Activated naive CD4-positive, alpha-beta T cell treated with anti-CD3 and anti-CD28 coated beads, Interleukin-2, amount 50 U/mL, for 24 hours (primary cell): ENCODE results near the gene ZNF658.
"Not testable (repeated sequence)": the region's sequence is repeated elsewhere in the genome, so short reads cannot be mapped to it uniquely, and the experiment has no call there.

Experiments
- H3K27ac Mint-ChIP-seq: one replicate; pipeline ENCODE4 v1.8.0; 2021; ENCODE audit warnings: mild to moderate bottlenecking, mixed read lengths
- H3K27me3 Mint-ChIP-seq: one replicate; pipeline ENCODE4 v1.8.0; 2021; ENCODE audit warnings: mixed read lengths
- H3K36me3 Mint-ChIP-seq: one replicate; pipeline ENCODE4 v1.8.0; 2021; ENCODE audit warnings: mixed read lengths
- H3K4me1 Mint-ChIP-seq: one replicate; pipeline ENCODE4 v1.8.0; 2021; ENCODE audit warnings: mixed read lengths
- H3K4me3 Mint-ChIP-seq: one replicate; pipeline ENCODE4 v1.8.0; 2021; ENCODE audit warnings: mild to moderate bottlenecking, mixed read lengths
- H3K9me3 Mint-ChIP-seq: one replicate; pipeline ENCODE4 v1.8.0; 2021; ENCODE audit warnings: mixed read lengths

Gene ZNF658

GRCh38 chr9:66900490-66901131, at the start of gene ZNF658:
ZNF658 (plus strand) TSS chr9:66900725; CDS start chr9:66903562, 2,837 bp downstream.
- not testable (repeated sequence) for H3K27me3 Mint-ChIP-seq, H3K36me3 Mint-ChIP-seq, H3K9me3 Mint-ChIP-seq
- Mint-ChIP-seq H3K4me1 (peaks cover 12% of the 10 kb centered on the region), H3K4me3 (peak within 1 kb of the TSS; percentile 92), H3K27ac (peak within 1 kb of the TSS; percentile 86)

- H3K27me3 Mint-ChIP-seq, H3K4me3 Mint-ChIP-seq, H3K9me3 Mint-ChIP-seq, H3K4me1 Mint-ChIP-seq, H3K36me3 Mint-ChIP-seq, H3K27ac Mint-ChIP-seq: not testable (repeated sequence)
These were observed 38.8 kb upstream of the ZNF658 start for GRCh38 chr9:66861732-66862131.

GRCh38 chr9:66868660-66869059, 31.9 kb upstream of the ZNF658 start:
- H3K27ac Mint-ChIP-seq, H3K36me3 Mint-ChIP-seq, H3K4me3 Mint-ChIP-seq, H3K4me1 Mint-ChIP-seq, H3K27me3 Mint-ChIP-seq, H3K9me3 Mint-ChIP-seq: not testable (repeated sequence)

DNA sequence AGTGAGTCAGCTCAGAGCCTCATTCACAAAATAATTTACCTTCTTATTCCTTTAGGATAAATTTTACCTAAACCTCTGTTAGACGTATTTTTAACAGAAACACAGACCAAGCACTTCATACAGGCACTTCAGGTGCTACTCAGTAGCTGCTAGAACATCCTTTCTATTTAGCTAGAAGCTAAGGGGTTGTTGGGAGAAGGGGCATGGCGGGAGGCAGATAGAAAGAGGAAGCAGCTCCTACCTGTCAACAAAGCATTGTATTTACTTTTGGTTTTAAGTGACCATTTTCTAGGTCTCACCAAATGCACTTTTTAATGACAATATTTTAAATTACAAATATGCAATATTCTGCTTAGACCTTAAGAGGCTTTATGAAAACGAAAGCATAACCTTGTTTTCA, 19.9 kb upstream of the ZNF658 start:
- H3K27ac Mint-ChIP-seq, H3K36me3 Mint-ChIP-seq, H3K4me1 Mint-ChIP-seq, H3K9me3 Mint-ChIP-seq, H3K27me3 Mint-ChIP-seq, H3K4me3 Mint-ChIP-seq: not testable (repeated sequence)

DNA sequence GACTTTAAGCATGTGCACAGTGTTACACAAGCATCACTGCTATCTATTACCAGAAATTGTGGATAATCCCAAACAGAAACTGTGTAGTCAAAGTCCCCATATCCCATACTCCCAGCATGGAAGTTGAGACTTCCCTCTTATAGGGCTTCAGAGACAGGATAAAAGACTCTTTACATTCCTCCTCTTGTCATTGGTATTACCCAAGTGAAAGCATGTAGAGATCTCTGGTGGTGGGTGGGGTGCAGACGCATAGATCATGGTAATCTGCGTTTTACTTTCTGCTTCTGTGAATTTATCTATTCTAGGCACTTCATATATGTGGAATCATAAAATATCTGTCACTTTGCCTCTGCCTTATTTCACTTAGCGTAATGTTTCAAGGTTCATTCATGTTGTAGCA, 18.7 kb upstream of the ZNF658 start:
- H3K4me3 Mint-ChIP-seq, H3K27me3 Mint-ChIP-seq, H3K4me1 Mint-ChIP-seq, H3K36me3 Mint-ChIP-seq, H3K9me3 Mint-ChIP-seq, H3K27ac Mint-ChIP-seq: not testable (repeated sequence)

GRCh38 chr9:66890334-66890733, 10.2 kb upstream of the ZNF658 start:
- not testable (repeated sequence) for H3K27ac Mint-ChIP-seq, H3K27me3 Mint-ChIP-seq, H3K36me3 Mint-ChIP-seq, H3K9me3 Mint-ChIP-seq, H3K4me1 Mint-ChIP-seq, H3K4me3 Mint-ChIP-seq

- H3K4me1 Mint-ChIP-seq: peaks cover 12% of the 10 kb centered on the region
- not testable (repeated sequence) for H3K27ac Mint-ChIP-seq, H3K27me3 Mint-ChIP-seq, H3K36me3 Mint-ChIP-seq, H3K9me3 Mint-ChIP-seq
- peak overlapping the region; percentile 76 for H3K4me3 Mint-ChIP-seq
These were observed 616 bp downstream of the ZNF658 start for GRCh38 chr9:66901141-66901540.

GRCh38 chr9:66909560-66909959, 9.0 kb downstream of the ZNF658 start:
- not testable (repeated sequence) for H3K27me3 Mint-ChIP-seq, H3K4me1 Mint-ChIP-seq, H3K4me3 Mint-ChIP-seq, H3K9me3 Mint-ChIP-seq, H3K27ac Mint-ChIP-seq, H3K36me3 Mint-ChIP-seq

GRCh38 chr9:66920072-66920471, 19.5 kb downstream of the ZNF658 start:
- not testable (repeated sequence) for H3K4me3 Mint-ChIP-seq, H3K27me3 Mint-ChIP-seq, H3K27ac Mint-ChIP-seq, H3K9me3 Mint-ChIP-seq, H3K36me3 Mint-ChIP-seq, H3K4me1 Mint-ChIP-seq

- H3K27me3 Mint-ChIP-seq: not testable (repeated sequence)
These were observed 35.8 kb downstream of the ZNF658 start for GRCh38 chr9:66936194-66936870.

DNA sequence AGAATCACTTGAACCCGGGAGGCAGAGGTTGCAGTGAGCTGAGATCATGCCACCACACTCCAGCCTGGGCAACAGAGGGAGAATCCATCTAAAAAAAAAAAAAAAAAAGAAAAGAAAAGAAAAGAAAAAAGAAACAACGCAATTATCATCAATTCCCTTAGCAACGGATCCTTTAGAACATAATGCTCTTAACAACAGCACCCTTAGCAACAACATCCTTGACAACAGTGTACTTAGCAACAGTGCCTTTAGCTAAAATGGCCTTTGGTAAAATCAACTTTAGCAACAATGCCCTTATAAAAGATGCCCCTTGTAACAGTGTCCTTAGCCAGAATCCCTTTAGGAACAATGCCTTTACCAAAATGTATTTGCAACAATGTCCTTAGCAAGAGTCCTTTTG, 37.1 kb downstream of the ZNF658 start:
- not testable (repeated sequence) for H3K27ac Mint-ChIP-seq, H3K27me3 Mint-ChIP-seq, H3K36me3 Mint-ChIP-seq, H3K4me1 Mint-ChIP-seq, H3K4me3 Mint-ChIP-seq, H3K9me3 Mint-ChIP-seq

More at GRCh38 chr9:66936194-66936870, 35.8 kb downstream of the ZNF658 start:
- H3K4me3 Mint-ChIP-seq, H3K36me3 Mint-ChIP-seq, H3K4me1 Mint-ChIP-seq, H3K9me3 Mint-ChIP-seq, H3K27ac Mint-ChIP-seq: not testable (repeated sequence)

- not testable (repeated sequence) for H3K27ac Mint-ChIP-seq
These were observed 37.8 kb downstream of the ZNF658 start for GRCh38 chr9:66938322-66938721.

DNA sequence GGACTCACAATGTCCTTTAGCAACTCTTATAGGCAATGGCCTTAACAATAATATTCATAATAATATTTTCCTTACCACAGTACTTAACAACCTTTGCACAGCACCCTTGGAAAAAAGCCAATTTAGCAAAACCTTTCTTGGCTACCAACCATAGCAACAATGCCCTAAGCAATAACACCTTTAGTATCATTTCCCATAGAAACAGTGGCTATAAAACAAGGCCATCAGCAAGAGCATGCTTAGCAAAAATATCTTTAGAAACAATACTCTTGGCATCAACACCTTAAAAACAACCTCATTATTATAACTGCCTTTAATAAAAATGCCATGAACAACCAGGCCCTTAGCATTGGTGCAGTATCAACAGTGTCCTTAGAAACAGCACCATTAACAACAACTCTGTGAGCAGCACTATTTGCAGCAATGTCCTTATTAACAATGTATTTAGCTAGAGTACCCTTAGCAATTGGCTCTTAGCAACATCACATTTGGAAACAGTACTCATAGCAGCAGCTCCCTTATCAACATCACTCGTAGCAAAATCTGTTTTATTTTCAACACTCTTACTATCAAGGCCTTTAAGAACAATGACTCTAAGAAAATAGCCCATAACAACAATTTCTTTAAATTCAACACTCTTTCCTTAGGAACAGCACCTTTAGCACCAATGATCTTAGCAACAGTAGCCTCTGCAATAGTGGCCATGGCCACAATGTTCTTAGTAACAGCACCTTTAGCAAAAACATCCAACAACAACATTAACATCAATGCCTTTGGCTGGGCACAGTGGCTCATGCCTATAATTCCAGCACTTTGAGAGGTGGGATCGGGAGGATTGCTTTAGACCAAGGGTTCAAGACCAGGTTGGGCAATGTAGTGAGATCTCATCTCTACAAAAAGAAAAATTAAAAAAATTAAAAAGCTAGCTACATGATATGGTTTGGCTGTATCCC, 39.6 kb downstream of the ZNF658 start:
- not testable (repeated sequence) for H3K27ac Mint-ChIP-seq, H3K27me3 Mint-ChIP-seq, H3K9me3 Mint-ChIP-seq, H3K4me1 Mint-ChIP-seq, H3K36me3 Mint-ChIP-seq, H3K4me3 Mint-ChIP-seq

More at GRCh38 chr9:66938322-66938721, 37.8 kb downstream of the ZNF658 start:
- H3K9me3 Mint-ChIP-seq, H3K27me3 Mint-ChIP-seq, H3K4me3 Mint-ChIP-seq, H3K36me3 Mint-ChIP-seq, H3K4me1 Mint-ChIP-seq: not testable (repeated sequence)

GRCh38 chr9:66942400-66943155, 42.1 kb downstream of the ZNF658 start:
- not testable (repeated sequence) for H3K36me3 Mint-ChIP-seq, H3K9me3 Mint-ChIP-seq, H3K4me3 Mint-ChIP-seq, H3K27me3 Mint-ChIP-seq, H3K4me1 Mint-ChIP-seq, H3K27ac Mint-ChIP-seq

GRCh38 chr9:66952576-66952975, 52.1 kb downstream of the ZNF658 start:
- H3K27ac Mint-ChIP-seq, H3K4me3 Mint-ChIP-seq, H3K36me3 Mint-ChIP-seq, H3K27me3 Mint-ChIP-seq, H3K9me3 Mint-ChIP-seq, H3K4me1 Mint-ChIP-seq: not testable (repeated sequence)
